Measurements from ENCODE around the gene SPATC1L. TPM values are rescaled to one million over a fixed set of nuclear protein-coding genes. Genes with fewer than 3 reads are reported as not detected.
"Not testable (repeated sequence)": the region's sequence is repeated elsewhere in the genome, so short reads cannot be mapped to it uniquely, and the experiment has no call there.

Gene SPATC1L
- total RNA-seq, 2 donors from 2014 or later = 6.2 to 6.9 TPM

DNA sequence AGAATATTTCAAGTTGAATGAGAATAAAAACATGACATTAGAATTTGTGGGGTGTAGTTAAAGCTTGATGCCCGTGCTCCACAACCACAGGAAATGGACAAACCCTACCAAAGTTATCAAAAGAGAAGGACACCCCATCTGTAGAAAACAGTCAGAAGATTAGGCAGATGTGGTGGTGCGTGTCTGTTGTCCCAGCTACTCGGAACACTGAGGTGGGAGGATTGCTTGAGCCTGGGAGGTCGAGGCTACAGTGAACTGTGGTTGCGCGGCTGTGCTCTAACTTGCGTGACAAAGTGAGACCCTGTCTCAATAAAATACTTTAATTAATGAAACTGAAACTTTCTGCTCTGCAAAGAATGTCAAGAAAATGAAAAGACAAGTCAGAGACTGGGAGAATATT is 1.5 kb upstream of the SPATC1L start:
- TF ChIP-seq CTCF (IDR thresholded peaks at IDR 0.05) = no peak
- Histone ChIP-seq H3K4me3 (no peak overlapping the region), H3K9me3 (no peaks in the 10 kb centered on the region), H3K4me1 (no peaks in the 10 kb centered on the region), H3K27me3 (no peaks in the 10 kb centered on the region), H3K9ac (ENCODE audit: low read depth in 2 of 2, low read length in 2 of 2) (no peak overlapping the region), H3K36me3 (no peaks in the 10 kb centered on the region), H3K27ac (no peak overlapping the region)
- DNase-seq = peak; percentile 12
- intact Hi-C loops (cut with DNase I) = no loop called here

- no peak overlapping the region for H3K9ac ChIP-seq (ENCODE audit: low read depth in 2 of 2, low read length in 2 of 2)
- peak overlapping the region; percentile 69 for H3K27ac ChIP-seq
- no peaks in the 10 kb centered on the region for H3K27me3 ChIP-seq
- H3K36me3 ChIP-seq = no peaks in the 10 kb centered on the region
- peak; percentile 72 for DNase-seq
- H3K4me1 ChIP-seq = no peaks in the 10 kb centered on the region
- TF ChIP-seq CTCF (IDR thresholded peaks at IDR 0.05) = no peak
- H3K9me3 ChIP-seq = no peaks in the 10 kb centered on the region
- intact Hi-C loops (cut with DNase I) = loop anchor here (5.0 kb wide), 1 partner anchor 47 kb away; no protein-coding TSS in a partner anchor
- peak overlapping the region; percentile 58 for H3K4me3 ChIP-seq
These were observed 631 bp upstream of the SPATC1L start for GRCh38 chr21:46184625-46185555.

DNA sequence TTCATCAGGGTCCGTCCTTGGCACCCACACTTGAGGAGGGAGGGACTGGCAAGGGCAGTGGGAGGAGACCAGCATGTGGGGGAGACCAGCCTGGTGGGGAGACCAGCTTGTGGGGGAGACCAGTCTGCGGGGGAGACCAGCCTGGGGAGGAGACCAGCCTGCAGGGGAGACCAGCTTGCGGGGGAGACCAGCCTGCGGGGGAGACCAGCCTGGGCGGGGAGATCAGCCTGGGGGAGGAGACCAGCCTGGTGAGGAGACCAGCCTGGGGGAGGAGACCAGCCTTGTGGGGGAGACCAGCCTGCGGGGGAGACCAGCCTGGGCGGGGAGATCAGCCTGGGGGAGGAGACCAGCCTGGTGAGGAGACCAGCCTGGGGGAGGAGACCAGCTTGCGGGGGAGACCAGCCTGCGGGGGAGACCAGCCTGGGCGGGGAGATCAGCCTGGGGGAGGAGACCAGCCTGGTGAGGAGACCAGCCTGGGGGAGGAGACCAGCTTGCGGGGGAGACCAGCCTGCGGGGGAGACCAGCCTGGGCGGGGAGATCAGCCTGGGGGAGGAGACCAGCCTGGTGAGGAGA is 836 bp downstream of the SPATC1L start:
- H3K27ac ChIP-seq, H3K4me1 ChIP-seq, H3K27me3 ChIP-seq, DNase-seq, H3K36me3 ChIP-seq, H3K4me3 ChIP-seq, H3K9me3 ChIP-seq: not testable (repeated sequence)
- intact Hi-C loops (cut with DNase I) = loop anchor here (5.0 kb wide), 1 partner anchor 49 kb away; no protein-coding TSS in a partner anchor
- H3K9ac ChIP-seq (ENCODE audit: low read depth in 2 of 2, low read length in 2 of 2) = peak overlapping the region in 1 of 2 donors; percentile 56

GRCh38 chr21:46182548-46183336 is 1.5 kb downstream of the SPATC1L start:
- no peak for TF ChIP-seq CTCF (IDR thresholded peaks at IDR 0.05)
- H3K9ac ChIP-seq (ENCODE audit: low read depth in 2 of 2, low read length in 2 of 2) = no peak overlapping the region
- no peaks in the 10 kb centered on the region for H3K27me3 ChIP-seq
- intact Hi-C loops (cut with DNase I) = loop anchor here (5.0 kb wide), 1 partner anchor 50 kb away; no protein-coding TSS in a partner anchor
- no peaks in the 10 kb centered on the region for H3K9me3 ChIP-seq
- no peaks in the 10 kb centered on the region for H3K36me3 ChIP-seq
- H3K4me3 ChIP-seq = no peak overlapping the region
- no peaks in the 10 kb centered on the region for H3K4me1 ChIP-seq
- no peak overlapping the region for H3K27ac ChIP-seq
- peak; percentile 20 for DNase-seq

DNA sequence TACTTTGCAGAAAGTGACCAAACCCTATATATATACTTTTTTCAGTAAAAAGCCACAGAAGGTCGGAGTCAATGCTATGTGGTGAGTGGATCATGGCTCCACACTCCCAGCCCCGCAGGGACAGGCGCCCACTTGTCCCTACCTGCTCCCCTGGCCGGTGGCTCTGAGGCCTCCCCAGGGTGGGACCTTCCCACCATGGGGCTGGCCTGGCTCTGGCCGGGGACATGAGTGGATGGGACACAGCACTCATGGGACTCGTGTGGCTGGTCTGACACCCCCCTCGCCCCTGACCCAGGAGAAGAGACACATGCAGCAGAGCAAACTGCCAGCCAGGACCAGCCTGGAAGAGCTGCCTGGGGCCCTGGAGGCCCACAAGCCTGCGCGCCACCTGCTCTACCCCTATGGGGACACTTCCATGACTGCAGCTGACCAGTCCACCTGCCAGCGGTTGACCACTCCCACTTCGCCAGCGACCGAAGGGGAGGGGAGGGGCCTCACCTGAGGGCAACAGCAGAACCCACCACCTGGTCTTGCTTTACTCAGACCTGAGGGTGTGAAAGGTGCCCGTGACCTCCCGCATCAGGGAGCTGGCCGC is 2.2 kb downstream of the SPATC1L start:
- no peaks in the 10 kb centered on the region for H3K4me1 ChIP-seq
- no peaks in the 10 kb centered on the region for H3K27me3 ChIP-seq
- H3K36me3 ChIP-seq = no peaks in the 10 kb centered on the region
- no peak overlapping the region for H3K9ac ChIP-seq (ENCODE audit: low read depth in 2 of 2, low read length in 2 of 2)
- H3K4me3 ChIP-seq = no peak overlapping the region
- DNase-seq = peak; percentile 17
- intact Hi-C loops (cut with DNase I) = loop anchor here (5.0 kb wide), 1 partner anchor 50 kb away; no protein-coding TSS in a partner anchor
- H3K27ac ChIP-seq = no peak overlapping the region
- no peak for TF ChIP-seq CTCF (IDR thresholded peaks at IDR 0.05)
- H3K9me3 ChIP-seq = no peaks in the 10 kb centered on the region
